ENCODE results near the gene CTAG1B.

DNA sequence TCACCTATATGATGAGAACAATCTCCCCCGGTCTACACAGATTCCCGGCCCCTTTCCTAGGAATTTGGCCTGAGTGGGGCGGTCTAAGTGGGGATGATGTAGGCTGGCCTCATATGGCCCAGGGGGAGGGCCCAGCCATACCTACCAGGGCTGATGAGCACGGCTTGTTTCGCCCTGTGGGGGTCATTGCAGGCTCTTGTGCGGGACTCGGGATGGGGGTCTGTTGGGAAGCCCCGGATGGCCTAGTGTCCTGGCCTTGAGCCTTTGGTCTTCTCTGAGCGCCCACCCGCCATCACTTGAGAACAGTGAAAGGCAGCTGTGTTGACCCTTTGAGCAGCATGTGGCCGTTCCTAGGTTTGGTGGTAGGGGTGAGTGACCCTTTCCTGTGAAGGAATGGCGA, 39.1 kb upstream of the CTAG1B start:
- TF ChIP-seq POLR2A (IDR thresholded peaks at IDR 0.05; ENCODE audit: low read depth, low read length) = no peak
- no peak for TF ChIP-seq SPI1 (IDR thresholded peaks at IDR 0.05; ENCODE audit: low read depth, low read length)
- TF ChIP-seq POLR2AphosphoS5 (IDR thresholded peaks at IDR 0.05; ENCODE audit: low read depth, low read length) = no peak
- no peak for TF ChIP-seq TAF1 (IDR thresholded peaks at IDR 0.05; ENCODE audit: low read depth, low read length)

All from GM12891 (cell line).